WTC11 (cell line): Measurements from ENCODE around the gene RGSL1.

Experiments used
- E2F5 ChIP-seq: sonication (generic); formaldehyde crosslinking; IDR thresholded peaks from 2 replicates; pipeline ENCODE4 v1.8.1; 2022; ENCODE audit warnings: mild to moderate bottlenecking, moderate library complexity, missing genetic modification reagents
- MAX ChIP-seq: sonication (generic); formaldehyde crosslinking; IDR thresholded peaks from 2 replicates; pipeline ENCODE4 v1.8.0; 2022; ENCODE audit warnings: mild to moderate bottlenecking, missing genetic modification reagents

GRCh38 chr1:182507685-182508084 is 57.7 kb downstream of the RGSL1 start:
- TF ChIP-seq MAX (CRISPR knock-in tag) (no peak), E2F5 (CRISPR knock-in tag) (no peak)
